DMS153 (cell line): ENCODE data around the gene BDKRB2.

Source experiments
- DNase-seq: peaks from one replicate; lab custom pipeline; 2025; lab: John Stamatoyannopoulos, UW

Gene BDKRB2

DNA sequence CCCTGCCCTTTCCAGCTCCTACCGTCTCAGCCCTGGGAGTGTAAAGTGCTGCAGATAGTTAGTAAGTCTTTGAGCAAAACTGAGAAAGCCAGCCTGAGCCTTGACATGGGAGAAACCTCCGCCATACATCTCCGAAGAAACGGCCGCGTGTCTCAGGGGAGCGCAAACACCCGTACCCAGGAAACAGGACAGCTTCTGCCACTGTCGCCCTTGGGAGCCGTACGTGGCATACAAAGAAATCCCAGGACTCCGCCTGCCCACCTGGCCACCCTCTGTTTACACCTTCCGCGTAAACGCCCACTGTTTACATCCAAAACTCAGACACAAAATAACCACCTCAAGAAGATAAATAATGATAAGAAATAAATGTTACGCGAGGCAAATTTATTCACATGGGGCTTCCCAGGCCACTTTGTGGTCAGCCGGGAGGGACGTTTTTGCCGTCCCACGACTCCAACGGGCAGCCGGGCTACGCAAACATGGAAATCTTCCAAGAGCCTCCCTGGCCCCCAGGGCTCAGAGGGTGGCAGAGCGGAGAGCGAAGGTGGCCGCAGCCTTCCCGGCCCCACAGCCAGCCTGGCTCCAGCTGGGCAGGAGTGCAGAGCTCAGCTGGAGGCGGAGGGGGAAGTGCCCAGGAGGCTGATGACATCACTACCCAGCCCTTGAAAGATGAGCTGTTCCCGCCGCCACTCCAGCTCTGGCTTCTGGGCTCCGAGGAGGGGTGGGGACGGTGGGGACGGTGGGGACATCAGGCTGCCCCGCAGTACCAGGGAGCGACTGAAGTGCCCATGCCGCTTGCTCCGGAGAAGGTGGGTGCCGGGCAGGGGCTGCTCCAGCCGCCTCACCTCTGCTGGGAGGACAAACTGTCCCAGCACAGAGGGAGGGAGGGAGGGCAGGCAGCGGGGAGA, at the start of gene BDKRB2:
Gene BDKRB2 (plus strand): TSS at position 689 of the 908 bp plus-strand sequence. CDS start 32,269 bp downstream, outside the sequence.
- peak; percentile 74 for DNase-seq

DNA sequence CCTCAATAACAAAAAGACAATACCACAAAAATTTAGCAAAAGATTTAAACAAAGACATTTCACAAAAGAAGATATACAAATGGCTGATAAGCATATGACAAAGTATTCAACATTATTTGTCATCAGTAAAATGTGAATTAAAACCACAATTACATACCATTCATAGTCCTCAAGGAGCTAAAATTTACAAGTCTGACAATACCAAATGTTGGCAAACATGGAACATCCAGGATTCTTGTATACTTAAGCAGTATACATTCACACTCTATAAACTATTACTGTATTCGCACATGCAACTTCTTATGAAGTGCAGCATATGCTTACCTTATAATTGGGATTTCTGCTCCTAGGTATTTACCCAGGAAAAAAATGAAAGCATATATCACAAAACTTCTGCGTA, 49.7 kb upstream of the BDKRB2 start:
- DNase-seq: no peak

DNA sequence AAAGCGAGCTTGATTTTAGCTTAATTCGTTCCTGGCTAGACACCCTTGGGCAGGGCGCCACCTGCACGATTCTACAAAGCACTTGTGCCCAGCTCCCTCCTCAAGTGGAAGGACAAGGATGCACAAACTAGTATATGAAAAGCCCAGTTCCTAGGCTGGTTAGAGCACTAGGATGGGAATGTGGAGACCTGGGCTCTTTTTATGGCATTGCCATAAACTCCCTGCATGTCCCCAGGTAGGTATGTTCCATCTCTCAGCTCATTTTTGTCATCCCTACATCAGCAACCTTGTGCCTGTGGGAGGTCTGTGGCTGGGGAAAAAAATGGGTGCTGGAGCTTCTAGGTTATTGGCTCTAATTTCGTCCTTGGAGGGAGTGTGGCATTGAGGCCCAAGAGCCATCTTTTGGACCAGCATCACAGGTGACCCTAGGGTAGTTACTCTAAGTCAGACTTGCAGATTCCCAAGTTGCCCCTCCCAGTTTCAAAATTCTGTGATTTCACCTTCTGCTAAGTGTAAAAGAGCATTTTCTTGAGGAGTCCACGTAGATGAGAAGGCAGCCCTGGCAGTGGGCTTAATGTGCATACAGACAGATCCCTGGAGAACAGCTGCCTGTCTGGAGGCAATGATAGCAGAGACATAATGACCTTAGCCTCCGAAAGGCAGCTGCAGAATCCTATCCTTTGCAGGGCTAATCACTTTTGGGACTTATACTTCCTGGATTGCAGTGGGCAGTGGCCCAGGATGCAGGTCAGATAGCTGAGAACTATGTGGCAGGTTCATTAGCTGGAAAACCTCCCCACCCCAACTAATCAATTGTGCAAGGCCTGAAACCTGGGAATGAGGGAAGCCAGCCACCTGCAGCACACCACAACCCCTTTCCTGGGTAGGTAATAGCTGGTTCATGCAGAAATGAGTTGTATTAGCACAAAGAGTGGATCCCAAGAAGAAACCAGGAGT, 47.6 kb upstream of the BDKRB2 start:
- DNase-seq: peak; percentile 12

DNA sequence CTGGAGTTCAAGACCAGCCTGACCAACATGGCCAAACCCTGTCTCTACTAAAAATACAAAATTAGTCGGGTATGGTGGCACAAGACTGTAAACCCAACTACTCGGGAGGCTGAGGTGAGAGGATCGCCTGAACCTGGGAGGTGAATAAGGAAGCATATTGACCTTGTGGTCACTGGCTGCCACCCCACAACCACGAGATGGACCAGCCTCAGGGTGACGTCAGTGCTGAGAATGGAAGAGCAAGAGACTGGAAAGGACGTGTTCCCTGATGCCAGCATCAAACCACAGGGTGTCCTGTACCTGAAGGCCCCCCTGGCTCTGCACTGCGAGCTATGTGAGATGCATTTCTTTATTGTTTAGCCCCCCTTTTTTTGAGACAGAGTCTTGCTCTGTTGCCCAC, 45.9 kb upstream of the BDKRB2 start:
- DNase-seq: no peak

DNA sequence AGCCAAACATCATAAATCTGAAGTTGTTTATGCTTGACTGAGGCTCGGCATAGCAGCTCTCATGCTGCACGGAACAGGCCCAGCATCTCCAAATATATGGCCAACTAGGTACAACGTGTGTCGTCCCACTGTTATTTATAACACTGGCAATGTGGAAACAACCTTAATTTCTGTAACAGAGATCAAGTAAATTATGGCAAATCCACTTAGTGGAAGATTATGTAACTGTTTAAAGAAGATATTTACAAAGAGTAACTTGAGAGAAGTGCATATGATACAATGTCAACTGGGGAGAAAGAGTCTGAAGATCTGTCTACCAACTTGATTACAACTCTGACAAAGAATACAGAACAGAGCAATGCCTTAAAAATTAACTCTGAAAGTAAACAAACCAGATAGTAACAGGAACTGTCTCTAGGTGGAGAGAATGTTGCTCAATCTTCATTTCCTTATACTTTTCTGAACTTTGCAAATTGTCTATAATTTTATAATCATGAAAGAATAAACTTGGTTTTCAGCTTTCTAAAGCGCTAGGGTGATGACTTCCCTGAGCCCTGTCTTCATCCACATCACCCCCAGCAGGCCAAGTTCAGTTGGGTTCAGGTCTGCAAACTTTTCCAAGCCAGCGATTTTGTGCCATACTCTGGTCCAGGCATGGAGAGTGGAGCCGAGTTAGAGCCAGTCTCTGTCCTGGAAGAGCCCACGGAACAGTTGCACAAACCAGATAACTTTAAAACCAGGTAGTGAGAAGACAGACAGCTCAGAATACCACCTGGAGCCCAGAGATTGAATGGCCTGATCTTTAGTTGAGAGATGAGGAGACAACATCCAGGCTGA, 44.3 kb upstream of the BDKRB2 start:
- DNase-seq: no peak

DNA sequence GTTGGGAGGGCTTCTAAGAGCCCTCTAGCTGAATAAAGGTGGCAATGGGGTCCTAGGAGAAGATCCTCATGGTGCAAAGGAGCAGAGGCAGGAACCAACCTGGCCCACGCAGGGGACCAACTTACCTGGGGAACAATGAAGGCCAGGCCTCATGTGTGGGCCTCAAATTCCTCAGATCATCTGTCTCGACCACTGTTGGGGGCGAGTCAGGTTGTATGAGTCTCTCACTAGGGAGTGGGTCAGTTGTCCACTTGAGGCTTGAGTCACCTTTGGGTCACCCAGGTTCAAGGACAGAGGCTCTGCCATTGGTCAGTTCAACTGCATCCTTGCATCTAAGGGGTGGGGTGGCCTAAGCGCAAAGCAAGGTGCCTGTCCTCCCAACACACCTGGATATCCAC, 43.7 kb upstream of the BDKRB2 start:
- DNase-seq: no peak

DNA sequence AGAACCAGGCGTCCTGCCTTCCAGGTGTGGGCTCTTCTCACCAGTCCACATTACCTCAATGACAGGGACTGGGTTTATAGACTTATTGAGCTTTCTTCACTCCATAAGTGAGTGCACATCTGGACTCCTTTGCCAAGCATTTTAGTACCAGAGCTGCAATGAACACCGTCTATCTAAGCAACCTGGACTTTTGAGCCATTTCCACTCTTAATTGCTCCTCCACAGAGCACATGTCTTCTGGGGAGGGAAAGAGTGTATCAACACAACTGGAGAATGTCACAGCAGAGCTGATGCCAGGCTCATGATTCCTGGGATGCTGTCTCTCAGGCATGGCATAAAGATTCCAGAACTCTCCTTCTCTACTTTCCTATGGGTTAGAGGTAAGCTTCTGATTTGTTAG, 43.0 kb upstream of the BDKRB2 start:
- no peak for DNase-seq

DNA sequence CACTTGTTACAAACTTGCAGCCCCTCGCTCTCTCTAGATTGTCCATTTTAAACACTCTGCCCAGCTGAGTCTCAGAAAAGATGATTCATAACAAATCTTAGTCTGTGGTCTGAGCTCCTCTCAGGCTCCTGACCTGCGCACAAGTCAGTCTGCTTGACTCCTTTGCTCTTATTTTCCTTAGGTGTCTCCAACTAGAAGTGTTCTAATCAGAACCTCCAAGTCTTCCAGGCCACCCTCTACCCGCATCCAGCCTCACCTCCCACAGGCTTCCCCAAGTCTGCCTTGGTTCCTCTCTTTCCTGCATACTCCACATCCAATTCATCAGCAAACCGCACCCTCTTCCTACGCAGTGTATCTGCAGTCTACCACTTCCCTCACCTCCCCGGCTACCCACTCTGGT, 42.4 kb upstream of the BDKRB2 start:
- DNase-seq: no peak

DNA sequence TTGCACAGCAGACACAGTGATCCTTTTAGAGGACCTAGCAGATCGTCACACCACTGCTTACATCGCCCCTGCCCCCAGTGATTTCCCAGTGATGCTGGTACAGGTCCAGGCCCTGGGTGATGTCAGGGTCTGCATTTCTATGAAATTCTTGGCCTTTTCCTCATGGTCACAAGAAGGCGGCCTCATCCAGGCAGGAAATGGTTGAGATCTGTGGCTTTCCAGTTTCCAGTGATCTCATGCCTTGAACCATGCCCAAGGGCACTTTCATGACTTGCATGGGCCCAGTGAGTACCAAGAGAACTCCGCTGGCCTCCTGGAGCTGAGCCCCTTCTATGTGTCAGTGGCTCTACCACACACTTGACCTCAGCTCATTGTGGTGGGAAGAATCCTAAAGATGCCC, 41.9 kb upstream of the BDKRB2 start:
- DNase-seq: no peak

DNA sequence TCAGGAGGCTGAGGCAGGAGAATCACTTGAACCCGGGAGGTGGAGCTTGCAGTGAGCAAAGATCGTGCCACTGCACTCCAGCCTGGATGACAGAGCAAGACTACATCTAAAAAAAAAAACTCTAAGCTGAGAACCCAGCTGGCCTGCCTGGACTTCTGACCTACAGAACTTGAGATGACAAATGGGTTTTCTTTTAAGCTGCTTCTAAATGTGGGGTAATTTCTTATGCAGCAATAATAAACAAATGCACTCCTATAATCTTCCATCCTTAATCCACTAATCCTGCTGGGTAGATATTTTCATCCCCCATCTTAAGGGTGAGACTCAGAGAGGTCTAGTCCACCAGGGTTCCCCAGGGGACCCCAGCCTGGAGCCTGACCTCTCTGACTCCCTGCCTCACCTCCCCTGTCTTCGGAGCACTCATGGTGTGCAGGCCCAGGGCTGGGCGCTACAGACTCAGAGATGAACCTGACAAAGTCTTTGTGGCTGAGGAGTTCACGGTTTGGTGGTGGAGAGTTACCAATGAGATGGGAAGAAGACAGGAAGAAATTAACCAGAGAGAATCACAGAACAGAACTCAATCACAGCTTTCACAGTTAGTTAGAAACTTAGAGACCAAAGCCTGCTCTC, 39.7 kb upstream of the BDKRB2 start:
- no peak for DNase-seq

DNA sequence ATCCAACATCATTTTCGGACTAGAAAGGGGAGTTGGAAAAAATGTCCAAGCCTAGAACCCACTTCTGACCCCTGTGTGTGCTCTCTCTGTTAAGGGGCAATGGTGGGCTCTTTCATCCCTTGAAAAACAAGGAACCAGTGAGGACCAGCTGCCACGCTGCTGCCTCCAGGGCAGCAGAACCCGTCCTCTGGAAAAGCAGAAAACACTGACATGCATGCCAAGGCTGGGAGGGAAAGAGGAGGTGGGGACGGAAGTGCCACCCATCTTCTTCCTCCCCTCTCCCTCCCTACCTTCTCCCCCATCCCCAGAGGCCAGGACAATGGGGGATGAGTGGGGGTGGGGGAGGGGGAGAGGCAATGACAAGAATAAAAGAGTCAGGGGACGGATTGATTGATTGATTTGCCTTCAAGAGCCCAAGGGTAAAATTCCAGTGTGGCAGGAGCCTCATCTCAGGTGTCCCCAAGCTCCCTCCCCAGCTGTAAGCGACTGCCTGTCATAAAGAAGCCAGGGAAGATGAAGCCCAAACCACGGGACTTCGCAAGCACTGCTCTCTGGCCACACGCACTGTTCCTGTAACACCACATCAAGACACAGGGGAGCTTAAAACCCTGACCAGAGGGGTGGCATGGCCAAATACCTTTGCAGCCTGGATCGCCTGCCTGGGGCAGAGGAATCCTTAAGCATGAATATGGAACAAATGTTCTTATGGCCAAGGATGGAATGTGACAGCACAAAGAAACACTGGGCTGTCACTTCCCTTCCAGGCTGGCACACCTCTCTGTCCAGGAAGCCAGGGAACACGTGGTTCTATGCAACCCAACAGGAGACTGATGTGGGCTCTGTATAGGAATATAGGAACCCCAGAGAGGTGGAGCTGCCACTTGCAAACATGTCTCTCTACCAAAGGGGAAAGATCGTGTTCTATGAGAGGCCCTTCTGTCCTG, 38.9 kb upstream of the BDKRB2 start:
- DNase-seq: no peak

DNA sequence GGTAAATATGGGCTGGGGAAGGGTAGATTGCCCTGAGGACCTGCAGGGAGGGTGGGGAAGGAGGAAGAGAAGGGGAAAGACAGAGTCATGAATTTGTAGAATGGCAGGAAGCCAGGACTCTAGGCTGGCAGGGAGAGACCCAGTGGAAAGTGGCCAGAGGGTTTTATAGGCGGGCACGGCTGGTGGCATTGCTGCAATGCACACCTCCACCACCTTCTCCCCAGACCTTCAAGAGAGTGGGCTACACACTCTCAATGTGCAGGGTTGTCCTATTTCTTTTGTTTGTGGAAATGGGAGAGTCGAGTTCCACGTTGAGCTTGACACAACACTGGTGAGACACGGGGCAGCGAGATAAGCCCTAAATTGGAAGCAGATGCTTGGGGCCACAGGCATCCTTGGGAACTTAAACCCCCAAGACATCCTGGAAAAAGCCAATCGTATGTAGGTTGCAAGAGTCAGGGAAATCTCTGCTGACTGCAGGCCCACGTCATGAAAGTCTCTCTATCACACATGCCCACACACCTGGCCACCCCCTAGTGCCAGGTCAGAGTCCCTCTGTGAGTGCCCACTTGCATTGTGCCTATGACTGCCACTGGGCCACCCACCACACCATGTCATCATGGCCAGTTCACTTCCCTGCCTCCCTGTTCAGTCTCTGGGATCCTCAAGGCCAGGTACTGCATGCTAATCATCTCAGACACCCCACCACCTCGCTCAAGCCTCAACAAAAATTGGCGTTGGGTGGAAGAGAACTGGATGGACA, 38.0 kb upstream of the BDKRB2 start:
- no peak for DNase-seq

DNA sequence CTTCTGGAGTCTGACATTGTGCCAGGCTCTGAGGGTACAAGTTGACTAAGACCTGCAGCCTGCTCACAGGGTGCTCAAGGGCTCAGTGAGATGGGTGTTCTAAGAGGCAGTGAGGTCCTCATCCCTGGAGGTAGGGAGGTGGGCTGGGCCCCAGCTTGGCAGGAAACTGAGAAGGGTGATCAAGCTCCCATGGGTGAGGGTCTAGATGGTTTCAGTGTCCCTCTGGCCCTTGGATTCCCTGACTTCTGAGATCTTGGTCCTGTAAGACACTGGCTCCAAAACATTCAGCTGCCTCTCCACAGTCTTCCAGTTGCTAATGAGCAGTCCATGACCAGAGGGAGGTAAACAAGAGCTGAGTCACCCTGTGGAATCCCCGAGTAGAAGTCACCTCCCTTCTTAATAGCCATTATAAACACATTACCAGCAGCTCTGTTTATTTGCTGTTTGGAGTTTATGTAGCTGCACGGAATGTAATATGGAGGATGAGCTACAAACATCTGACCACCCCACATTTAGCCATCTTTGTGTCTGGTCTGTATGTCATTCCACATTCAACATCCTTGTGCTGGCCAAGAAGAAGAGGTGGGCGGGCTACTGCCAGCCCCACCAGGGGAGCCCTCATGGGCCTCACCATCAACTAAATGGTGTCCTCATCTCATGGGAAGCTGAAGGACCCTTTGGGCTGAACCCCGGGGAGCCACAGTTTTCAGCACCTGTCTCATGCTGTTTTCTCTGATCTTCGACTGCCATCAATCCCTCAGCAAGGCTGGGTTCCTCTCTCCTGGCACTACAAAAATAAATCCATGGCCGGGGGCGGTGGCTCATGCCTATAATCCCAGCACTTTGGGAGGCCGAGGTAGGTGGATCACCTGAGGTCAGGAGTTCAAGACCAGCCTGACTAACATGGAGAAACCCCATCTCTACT, 37.2 kb upstream of the BDKRB2 start:
- DNase-seq: peak; percentile 27

DNA sequence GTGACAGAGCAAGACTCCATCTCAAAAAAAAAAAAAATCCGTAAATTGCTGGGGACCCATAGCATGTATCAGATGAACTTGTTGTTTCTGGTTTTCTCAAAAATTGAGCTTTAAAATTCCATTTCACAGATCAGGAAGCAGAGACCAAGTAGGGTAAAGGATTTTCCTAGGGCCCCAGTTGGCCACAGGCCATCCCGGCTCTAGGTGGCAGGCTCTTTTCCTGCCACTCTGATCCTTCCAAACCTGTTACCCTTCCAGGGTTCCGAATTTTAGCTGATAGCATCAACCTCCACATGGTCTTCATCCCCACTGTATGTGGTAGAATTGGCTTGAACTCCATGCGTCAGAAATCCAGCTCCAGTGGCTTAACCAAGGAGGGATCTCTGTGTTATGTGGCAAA, 36.1 kb upstream of the BDKRB2 start:
- no peak for DNase-seq

DNA sequence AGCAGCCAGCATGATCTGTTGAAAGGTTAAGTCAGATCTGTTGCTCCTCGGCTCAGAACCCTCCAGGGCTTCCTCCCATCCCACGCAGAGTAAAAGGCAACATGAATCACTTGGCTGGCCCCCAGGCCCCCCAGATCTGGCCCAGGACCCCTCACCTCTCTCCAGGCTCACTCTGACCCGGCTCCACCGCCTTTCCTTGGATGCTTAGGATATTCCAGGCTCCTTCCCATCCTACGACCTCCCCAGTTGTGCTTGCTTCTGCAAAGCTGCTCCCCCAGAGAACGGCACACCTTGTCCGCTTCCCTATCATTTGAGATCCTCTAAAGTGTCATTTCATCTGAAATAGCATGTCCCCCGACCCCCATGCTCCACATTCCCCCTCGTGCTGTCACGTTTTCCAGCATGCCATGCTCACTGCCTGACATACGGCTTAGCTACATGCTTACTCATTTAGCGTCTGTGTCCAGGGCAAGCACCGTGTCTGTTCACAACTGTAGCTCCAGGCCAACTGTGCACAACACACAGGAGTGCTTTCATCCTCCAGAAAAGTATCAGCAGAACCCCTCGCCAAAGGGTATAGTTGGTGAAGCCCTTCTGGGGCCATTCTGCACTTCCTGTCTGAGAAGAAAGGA, 33.6 kb upstream of the BDKRB2 start:
- DNase-seq: no peak

DNA sequence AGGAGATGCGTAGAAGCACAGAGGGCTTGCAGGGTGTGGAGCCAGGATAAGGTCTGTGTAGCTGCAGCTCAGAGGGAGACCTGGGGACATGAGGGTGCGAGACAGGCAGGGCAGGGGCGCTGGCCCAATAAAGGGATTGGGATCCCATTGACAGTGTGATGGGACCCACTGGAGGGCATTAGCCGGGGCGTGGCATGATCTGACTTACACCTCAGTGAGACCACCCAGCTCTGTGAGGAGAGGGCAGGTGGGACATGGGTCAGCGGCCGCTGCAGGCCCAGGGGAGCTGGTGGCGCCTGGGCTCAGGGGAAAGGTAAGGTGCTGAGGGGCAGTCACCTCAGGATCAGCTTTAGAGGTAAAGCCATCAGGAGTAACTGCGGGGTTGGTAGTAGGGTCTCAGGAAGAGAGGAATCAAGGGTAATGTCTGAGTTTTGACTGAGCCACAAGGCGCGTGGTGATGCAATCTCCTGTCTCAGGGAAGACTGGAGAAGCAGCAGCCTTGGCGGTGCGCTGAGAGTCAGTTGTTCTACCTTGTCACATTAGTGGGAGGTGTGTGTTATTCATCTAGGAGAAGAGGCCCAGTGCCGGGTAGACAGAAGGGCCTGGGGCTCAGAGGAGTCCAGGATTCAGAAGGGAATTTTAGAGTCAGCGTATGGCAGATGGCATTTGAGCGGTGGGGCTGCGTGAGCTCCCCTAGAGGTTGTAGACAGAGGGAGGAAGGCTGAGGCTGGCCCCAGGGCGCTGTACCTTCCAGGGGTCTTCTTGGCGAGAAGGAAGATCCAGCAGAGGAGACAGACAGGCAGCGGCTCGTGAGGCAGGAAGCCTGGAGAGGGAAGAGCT, 30.8 kb upstream of the BDKRB2 start:
- no peak for DNase-seq

DNA sequence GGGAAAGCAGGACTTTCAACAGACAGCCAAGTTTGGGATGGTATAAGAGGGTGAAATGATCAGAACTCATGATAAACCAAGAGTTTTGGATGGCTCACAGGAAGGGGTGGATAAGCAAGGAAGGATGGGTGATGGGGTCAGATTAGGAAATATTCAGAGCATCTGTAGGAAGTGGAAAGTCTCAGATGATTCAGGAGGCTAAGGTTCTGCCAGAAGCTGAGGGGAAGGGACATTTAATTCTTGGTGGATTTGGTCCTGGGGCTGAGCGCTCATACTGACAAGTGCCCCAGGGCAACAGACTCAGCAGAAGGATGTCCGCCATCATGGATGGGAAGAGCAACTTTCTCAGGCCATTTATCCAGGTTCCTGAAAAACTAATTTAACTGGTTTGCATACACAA, 28.4 kb upstream of the BDKRB2 start:
- no peak for DNase-seq
